NOMO-1 treated with DMSO at 0.1 percent for 48 hours (cell line): ENCODE results near the gene CRIP3.

Source experiments
- DNase-seq: peaks from one replicate; lab custom pipeline; 2025; ENCODE audit not compliant: unreplicated experiment; lab: John Stamatoyannopoulos, UW

CRIP3 gene

DNA sequence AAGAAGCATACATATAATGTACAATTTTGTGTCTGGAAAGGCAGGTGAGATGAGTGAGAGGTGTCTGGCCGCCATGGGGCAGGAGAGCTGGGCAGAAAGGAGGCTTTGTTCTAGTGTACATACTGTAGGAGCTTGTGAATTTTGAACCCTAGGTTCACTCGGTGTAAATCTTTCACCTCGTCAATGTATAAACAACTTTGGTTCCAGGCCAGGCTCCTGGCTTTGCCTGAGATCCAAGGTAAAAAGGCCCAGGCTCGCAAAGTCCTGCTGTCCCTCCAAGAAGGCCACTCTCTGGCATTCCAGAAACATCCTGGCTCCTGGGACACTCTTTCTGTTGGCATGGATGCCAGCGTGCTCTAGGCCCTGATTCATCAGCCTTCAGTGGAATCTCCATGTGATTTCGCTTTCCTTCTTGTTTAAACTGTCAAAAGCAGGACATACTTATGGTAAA is 17.7 kb downstream of the CRIP3 start:
- DNase-seq, result no peak

DNA sequence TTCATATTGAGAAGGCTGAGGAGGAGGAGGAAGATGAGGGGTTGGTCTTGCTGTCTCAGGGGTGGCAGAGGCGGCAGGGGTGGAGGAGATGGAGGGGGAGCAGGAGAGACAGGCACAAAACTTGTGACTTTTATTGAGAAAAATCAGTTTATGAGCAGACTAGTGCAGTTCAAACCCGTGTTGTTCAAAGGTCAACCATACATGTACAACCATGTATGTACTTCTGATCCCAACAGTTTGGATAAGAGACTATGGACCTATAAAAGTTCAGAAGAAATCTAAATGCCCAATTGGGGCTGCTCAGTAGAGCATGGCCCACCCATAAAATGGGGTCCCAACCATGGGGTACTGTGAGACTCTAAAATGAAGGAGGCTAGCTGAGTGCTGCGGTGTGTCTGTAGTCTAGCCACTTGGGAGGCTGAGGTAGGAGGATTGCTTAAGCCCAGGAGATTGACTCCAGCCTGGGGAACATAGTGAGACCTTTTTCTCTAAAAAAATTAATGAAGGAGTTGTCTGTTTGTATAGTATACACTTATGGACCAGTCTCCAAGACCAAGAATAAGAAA is 18.2 kb downstream of the CRIP3 start:
- no peak for DNase-seq

- DNase-seq, result no peak
Observed at GRCh38 chr6:43287717-43288679, 20.6 kb downstream of the CRIP3 start.

DNA sequence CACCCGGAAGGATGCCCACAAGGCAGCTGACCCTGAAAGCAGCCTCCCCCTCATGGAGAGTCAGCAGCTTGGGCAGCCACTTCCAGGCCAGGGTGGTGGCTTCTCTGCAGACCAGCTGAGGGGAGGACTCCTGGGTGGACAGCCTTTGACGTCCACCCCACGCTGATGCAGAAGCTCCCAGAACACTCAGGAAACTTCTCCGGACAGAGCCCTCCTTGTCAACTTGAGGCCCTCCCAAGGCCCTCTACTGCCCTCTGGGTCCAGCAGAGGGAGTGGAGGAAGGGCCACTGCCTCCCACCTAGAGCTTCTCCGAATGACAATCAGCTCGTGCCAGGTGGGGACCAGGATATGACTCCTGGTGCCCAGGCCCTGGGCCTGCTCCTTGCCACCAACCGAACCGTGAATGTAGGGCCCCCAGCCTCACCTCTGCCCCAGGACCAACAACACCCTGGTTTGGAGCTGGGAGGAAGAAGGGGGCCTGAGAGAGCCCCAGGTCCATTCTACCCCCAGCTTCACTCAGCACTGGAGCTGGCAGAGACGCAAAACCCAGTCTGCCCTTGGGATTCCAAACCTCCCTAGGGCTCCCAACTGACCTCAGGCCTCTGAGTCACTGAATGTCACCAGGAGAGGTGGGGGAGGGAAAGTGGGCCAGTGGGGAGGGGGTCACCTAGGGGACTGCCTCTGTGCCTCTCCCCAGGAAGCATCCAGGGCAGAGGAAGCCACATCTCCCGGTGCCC is 21.5 kb downstream of the CRIP3 start:
- DNase-seq, result no peak

DNA sequence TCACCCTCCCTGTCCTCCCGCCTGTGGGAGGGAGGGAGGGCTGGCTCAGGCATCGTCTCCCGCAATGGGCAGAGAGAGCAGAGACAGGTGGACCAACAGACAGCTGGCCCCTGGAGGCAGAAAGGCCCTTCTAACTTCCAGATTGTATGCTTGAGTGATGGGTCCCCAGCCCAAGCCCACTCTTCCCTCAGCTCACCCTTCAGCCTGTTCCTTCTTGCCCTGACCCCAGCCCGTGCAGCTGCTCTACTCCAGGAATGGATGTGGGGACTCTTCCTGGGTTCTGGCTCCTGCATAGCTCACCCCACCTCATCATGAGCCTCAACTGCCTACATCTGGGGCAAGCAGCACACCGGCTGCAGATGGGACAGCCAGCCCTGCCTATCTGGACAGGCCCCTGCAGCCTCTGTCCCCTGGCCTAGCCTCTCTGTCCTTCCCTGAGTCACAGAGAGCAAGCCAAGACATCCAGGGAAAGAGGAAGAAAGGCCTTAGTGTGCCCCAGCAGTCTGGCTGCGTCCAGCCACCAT is 22.1 kb downstream of the CRIP3 start:
- DNase-seq, result no peak

GRCh38 chr6:43285832-43286231 is 22.8 kb downstream of the CRIP3 start:
- no peak for DNase-seq

DNA sequence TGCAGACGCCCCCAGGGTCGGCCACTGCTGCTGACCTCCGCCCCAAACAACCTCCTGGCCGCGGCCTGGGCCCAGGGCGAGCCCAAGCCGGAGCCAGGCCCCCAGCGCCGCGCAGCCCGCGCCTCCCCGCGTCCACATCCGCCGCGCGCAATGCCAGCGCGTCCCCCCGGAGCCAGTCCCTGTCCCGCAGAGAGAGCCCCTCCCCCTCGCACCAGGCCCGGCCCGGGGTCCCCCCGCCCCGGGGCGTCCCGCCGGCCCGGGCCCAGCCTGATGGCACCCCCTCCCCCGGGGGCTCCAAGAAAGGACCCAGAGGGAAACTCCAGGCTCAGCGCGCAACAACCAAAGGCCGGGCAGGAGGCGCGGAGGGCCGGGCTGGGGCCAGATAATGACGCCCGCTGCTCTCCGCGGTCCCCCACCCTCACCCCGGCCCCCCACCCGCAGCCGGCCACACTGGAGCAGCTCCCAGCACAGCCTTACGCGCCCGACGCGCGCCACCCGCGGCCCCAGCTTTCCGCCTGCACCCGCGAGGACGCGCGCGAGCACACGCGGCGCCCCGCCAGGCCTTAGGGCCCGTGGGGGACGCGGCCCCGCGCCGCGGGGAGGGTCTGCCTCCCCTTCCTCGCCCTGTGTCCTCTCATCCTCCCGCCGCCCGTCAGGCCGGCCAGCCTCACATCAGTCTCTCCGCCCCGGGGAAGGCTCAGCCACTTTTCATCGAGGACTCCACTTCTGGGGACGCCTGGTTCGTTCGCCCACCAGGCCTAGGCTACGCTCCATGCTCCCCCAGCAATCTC is 23.4 kb downstream of the CRIP3 start:
- DNase-seq, result no peak

- no peak for DNase-seq
Observed at GRCh38 chr6:43283905-43284304, 24.7 kb downstream of the CRIP3 start.

DNA sequence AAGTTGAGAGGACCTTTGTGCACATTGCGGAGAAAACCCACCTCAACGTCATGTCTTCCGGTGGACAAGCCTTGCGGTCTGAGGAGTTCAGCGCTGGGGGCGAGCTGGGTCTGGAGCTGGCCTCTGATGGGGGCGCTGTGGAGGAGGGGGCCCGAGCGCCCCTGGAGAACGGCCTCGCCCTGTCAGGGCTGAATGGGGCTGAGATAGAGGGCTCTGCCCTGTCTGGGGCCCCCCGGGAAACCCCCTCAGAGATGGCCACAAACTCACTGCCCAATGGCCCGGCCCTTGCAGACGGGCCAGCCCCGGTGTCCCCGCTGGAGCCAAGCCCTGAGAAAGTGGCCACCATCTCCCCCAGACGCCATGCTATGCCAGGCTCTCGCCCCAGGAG is 25.1 kb downstream of the CRIP3 start:
- no peak for DNase-seq

- DNase-seq, result no peak
Observed at GRCh38 chr6:43282636-43283513, 25.8 kb downstream of the CRIP3 start.

DNA sequence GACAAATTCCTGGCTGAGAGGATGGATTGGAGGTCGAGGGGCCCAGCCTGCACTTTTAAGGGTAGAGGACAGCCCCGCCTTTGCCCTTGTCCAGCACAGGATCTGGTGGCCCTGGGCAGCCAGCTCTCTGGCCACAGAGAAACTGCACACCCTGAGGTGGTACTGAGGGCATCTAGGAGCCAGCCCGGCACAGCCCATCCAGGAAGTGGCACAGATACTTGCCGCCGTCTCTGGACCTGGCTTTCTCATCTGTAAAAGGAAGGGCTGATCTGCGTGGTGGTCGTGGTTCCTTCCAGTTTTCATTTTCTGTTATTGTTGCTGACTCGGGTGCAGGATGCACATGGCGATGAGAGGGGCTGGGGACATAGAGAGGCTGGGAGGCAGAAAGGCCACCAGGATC is 26.6 kb downstream of the CRIP3 start:
- DNase-seq, result no peak

GRCh38 chr6:43280234-43280633 is 28.4 kb downstream of the CRIP3 start:
- DNase-seq, result no peak

- DNase-seq, result no peak
Observed at GRCh38 chr6:43278524-43279078, 30.0 kb downstream of the CRIP3 start.

DNA sequence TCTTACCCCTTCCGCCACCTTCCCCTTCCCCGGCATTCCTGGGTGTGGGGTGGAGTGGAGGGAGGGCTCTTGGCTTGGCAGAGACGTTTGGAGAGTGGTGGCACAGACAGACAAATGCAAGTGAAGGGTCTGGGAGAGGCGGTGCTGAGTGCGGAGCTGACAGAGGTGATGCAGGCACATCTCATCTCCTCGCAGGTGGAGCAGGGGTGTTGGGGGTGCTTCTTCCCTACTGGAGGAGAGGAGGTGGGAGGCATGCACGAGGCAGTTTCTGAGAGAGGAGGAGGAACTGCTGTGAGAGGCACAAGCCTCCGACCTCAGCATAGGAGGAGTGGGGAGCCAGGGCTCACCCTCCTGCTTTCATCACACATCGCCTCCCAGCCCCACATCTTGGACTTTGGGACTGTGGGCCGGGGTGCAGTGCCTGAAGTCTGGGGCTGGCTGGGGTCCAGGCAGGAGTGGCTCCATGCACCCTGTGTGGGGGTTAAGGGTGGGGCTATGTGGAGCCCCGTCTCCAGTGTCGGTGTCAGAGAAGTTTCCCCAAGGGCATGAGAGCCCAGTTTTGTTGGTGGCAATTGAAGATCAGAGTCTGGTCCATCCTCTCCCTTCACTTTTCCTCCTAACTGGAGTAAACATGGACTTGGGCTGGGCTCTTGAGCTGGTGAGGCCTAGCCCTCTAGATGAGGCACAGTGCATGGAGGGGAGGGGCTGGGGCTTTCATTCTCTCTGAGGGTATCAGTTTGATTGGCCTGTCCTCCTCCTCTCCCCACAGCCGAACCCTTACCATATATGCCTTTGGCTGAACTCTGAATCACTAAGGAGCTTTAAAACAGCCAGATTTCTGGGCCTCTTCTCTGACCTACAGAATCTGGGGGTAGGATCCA is 30.7 kb downstream of the CRIP3 start:
- DNase-seq, result no peak

GRCh38 chr6:43277306-43277642 is 31.4 kb downstream of the CRIP3 start:
- DNase-seq, result no peak

- DNase-seq, result no peak
Observed at GRCh38 chr6:43276577-43277305, 31.9 kb downstream of the CRIP3 start.

GRCh38 chr6:43275801-43276576 is 32.6 kb downstream of the CRIP3 start:
- no peak for DNase-seq
